Activated T-cell treated with anti-CD3 and anti-CD28 coated beads, Interleukin-2, amount 50 U/mL, for 24 hours (primary cell): ENCODE measurements around the gene RALGPS1.

Source experiments
- DNase-seq: peaks from one replicate; pipeline ENCODE4 v3.0.0-alpha.2; 2020
- H3K27ac Mint-ChIP-seq: 2 replicates; pipeline ENCODE4 v1.8.0; 2020; ENCODE audit warnings: mild to moderate bottlenecking, mixed read lengths
- H3K27me3 Mint-ChIP-seq: 2 replicates; pipeline ENCODE4 v1.8.0; 2020; ENCODE audit warnings: mixed read lengths
- H3K36me3 Mint-ChIP-seq: 2 replicates; pipeline ENCODE4 v1.8.0; 2020; ENCODE audit warnings: low read depth, mixed read lengths
- H3K4me1 Mint-ChIP-seq: 2 replicates; pipeline ENCODE4 v1.8.0; 2020; ENCODE audit warnings: low read depth, mixed read lengths
- H3K4me3 Mint-ChIP-seq: 2 replicates; pipeline ENCODE4 v1.8.0; 2020; ENCODE audit warnings: mild to moderate bottlenecking, moderate library complexity, mixed read lengths
- H3K9me3 Mint-ChIP-seq: 2 replicates; pipeline ENCODE4 v1.8.0; 2020; ENCODE audit warnings: mixed read lengths

RALGPS1 gene

DNA sequence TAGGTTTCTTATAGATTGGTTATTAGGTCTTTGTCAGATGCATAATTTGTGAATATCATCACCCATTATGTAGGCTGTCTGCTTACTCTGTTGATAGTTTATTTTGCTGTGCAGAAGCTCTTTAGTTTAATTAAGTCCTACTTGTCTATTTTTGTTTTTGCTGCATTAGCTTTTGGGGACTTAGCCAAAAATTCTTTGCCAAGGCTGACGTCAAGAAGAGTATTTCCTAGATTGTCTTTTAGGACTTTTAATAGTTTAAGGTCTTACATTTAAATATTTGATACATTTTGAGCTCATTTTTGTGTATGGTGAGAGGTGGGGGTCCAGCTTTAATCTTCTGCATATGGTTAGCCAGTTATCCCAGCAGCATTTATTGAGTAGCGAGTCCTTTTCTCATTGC lies 232.7 kb downstream of the RALGPS1 start:
- no peak overlapping the region for H3K27ac Mint-ChIP-seq
- DNase-seq = no peak
- no peaks in the 10 kb centered on the region for H3K4me1 Mint-ChIP-seq
- H3K4me3 Mint-ChIP-seq = no peak overlapping the region
- no peaks in the 10 kb centered on the region for H3K9me3 Mint-ChIP-seq
- no peaks in the 10 kb centered on the region for H3K36me3 Mint-ChIP-seq
- peaks cover 6% of the 10 kb centered on the region for H3K27me3 Mint-ChIP-seq

- Mint-ChIP-seq H3K27ac (no peak overlapping the region), H3K27me3 (peaks cover 6% of the 10 kb centered on the region), H3K4me1 (no peaks in the 10 kb centered on the region), H3K4me3 (no peak overlapping the region), H3K9me3 (no peaks in the 10 kb centered on the region), H3K36me3 (no peaks in the 10 kb centered on the region)
- no peak for DNase-seq
Measured at GRCh38 chr9:127148014-127148413, 233.4 kb downstream of the RALGPS1 start.

GRCh38 chr9:127149010-127149409 lies 234.4 kb downstream of the RALGPS1 start:
- DNase-seq = no peak
- no peaks in the 10 kb centered on the region for H3K9me3 Mint-ChIP-seq
- peaks cover 3% of the 10 kb centered on the region for H3K4me1 Mint-ChIP-seq
- no peak overlapping the region for H3K27ac Mint-ChIP-seq
- H3K36me3 Mint-ChIP-seq = no peaks in the 10 kb centered on the region
- H3K27me3 Mint-ChIP-seq = peaks cover 6% of the 10 kb centered on the region
- no peak overlapping the region for H3K4me3 Mint-ChIP-seq

- Mint-ChIP-seq H3K27ac (no peak overlapping the region), H3K4me1 (peaks cover 10% of the 10 kb centered on the region), H3K27me3 (peaks cover 6% of the 10 kb centered on the region), H3K36me3 (no peaks in the 10 kb centered on the region), H3K4me3 (no peak overlapping the region), H3K9me3 (no peaks in the 10 kb centered on the region)
- no peak for DNase-seq
Measured at GRCh38 chr9:127149463-127150390, 235.1 kb downstream of the RALGPS1 start.

- Mint-ChIP-seq H3K4me3 (no peak overlapping the region), H3K36me3 (no peaks in the 10 kb centered on the region), H3K4me1 (peaks cover 18% of the 10 kb centered on the region), H3K9me3 (no peaks in the 10 kb centered on the region), H3K27me3 (no peaks in the 10 kb centered on the region), H3K27ac (no peak overlapping the region)
- DNase-seq = peak; percentile 6
Measured at GRCh38 chr9:127153501-127153900, 238.9 kb downstream of the RALGPS1 start.

DNA sequence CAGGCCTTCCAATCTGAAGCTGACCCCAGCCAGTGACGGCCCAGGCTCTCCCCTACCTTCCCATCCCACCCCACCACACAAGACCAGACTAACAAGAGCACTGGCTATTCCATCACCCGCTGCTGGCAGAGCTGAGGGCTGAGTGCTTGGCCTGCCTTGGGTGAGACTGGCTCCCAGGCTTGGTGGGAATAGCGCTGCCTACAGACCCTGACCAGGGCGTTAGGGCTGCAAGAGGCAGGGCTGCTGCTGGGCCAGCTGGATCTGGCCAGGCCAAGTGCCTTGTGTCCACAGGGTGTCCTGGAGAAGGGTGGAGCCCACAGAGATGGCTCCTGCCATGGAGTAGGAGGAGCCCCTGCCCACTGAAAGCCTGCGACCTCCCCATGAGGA lies 239.4 kb downstream of the RALGPS1 start:
- no peaks in the 10 kb centered on the region for H3K36me3 Mint-ChIP-seq
- H3K27me3 Mint-ChIP-seq = no peaks in the 10 kb centered on the region
- H3K4me3 Mint-ChIP-seq = no peak overlapping the region
- peak overlapping the region; percentile 35 for H3K27ac Mint-ChIP-seq
- DNase-seq = peak; percentile 26
- H3K9me3 Mint-ChIP-seq = no peaks in the 10 kb centered on the region
- peaks cover 18% of the 10 kb centered on the region for H3K4me1 Mint-ChIP-seq

GRCh38 chr9:127154390-127155191 lies 240.0 kb downstream of the RALGPS1 start:
- no peaks in the 10 kb centered on the region for H3K27me3 Mint-ChIP-seq

GRCh38 chr9:127155314-127155960 lies 240.9 kb downstream of the RALGPS1 start:
- no peak overlapping the region for H3K4me3 Mint-ChIP-seq
- no peaks in the 10 kb centered on the region for H3K9me3 Mint-ChIP-seq
- H3K27me3 Mint-ChIP-seq = no peaks in the 10 kb centered on the region
- peaks cover 21% of the 10 kb centered on the region for H3K4me1 Mint-ChIP-seq
- no peaks in the 10 kb centered on the region for H3K36me3 Mint-ChIP-seq
- DNase-seq = no peak
- no peak overlapping the region for H3K27ac Mint-ChIP-seq

More at GRCh38 chr9:127154390-127155191, 240.0 kb downstream of the RALGPS1 start:
- Mint-ChIP-seq H3K36me3 (no peaks in the 10 kb centered on the region), H3K4me3 (no peak overlapping the region), H3K27ac (peak overlapping the region; percentile 86), H3K9me3 (no peaks in the 10 kb centered on the region), H3K4me1 (peaks cover 20% of the 10 kb centered on the region)
- DNase-seq = peak; percentile 29

- Mint-ChIP-seq H3K36me3 (no peaks in the 10 kb centered on the region), H3K27me3 (no peaks in the 10 kb centered on the region), H3K4me1 (peaks cover 40% of the 10 kb centered on the region), H3K9me3 (no peaks in the 10 kb centered on the region), H3K4me3 (no peak overlapping the region), H3K27ac (no peak overlapping the region)
- DNase-seq = no peak
Measured at GRCh38 chr9:127158786-127159324, 244.3 kb downstream of the RALGPS1 start.

- H3K9me3 Mint-ChIP-seq = no peaks in the 10 kb centered on the region
- DNase-seq = no peak
- H3K36me3 Mint-ChIP-seq = no peaks in the 10 kb centered on the region
- no peaks in the 10 kb centered on the region for H3K27me3 Mint-ChIP-seq
- H3K27ac Mint-ChIP-seq = no peak overlapping the region
- peaks cover 37% of the 10 kb centered on the region for H3K4me1 Mint-ChIP-seq
- no peak overlapping the region for H3K4me3 Mint-ChIP-seq
Measured at GRCh38 chr9:127159325-127159801, 244.8 kb downstream of the RALGPS1 start.

DNA sequence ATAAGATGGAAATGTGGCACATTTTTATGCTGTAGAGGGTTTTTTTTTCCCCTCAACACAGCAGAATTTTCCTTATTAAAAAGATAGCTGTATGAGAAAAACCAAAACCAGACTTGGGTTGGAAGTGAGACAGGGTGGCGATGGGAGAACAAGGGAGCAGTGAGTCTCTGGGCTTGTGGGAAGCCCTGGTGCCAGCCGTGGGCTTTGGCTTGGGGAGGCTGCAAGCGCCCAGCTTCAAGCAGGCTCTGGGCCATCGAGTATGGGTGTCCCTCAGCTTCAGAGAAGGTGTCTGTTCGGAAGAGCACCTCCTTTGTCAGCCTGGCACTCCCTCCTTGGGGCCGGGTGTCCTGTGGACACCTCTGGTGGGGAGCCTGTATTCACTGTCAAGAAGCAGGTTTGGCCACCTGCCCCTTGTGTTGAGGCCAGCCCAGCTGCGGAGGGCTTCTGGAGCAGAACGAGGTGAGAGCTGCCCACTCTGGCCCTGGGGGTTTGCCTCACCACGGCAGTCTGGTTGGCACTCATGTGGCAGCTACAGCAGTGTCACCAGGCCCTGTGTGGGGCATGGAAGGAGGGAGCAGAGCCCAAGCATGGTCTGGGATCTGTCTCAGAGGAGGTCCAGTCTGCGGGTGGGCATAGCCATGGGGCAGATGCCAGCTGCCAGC lies 245.5 kb downstream of the RALGPS1 start:
- H3K9me3 Mint-ChIP-seq = no peaks in the 10 kb centered on the region
- peaks cover 29% of the 10 kb centered on the region for H3K4me1 Mint-ChIP-seq
- H3K27ac Mint-ChIP-seq = no peak overlapping the region

DNA sequence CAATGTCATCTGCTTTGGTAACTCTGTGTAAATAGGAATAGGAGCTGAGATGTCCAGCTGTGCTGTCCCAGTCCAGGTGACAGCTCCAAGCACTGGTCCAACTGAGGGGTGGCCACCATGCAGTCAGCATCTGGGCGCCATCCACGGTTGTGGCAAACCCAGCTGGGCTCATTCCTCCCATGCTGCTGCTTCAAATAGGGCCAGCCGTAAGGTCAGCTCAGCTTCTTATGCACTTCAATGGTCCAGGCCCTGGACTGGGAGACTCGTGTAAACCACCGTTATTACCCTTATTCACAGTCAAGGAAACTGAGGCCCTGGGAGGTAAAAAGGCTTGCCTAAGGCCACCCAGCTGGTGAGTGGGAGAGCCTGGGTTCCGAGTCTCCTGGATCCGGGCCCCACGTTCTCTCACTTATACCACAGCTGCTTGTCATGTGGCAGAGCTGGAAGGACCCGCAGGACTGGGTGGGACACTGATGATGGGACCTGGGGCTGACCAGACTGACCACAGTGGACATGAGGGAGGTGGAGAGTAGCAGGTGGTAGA lies 246.6 kb downstream of the RALGPS1 start:
- Mint-ChIP-seq H3K4me3 (no peak overlapping the region), H3K4me1 (peaks cover 25% of the 10 kb centered on the region), H3K27me3 (no peaks in the 10 kb centered on the region), H3K27ac (no peak overlapping the region), H3K36me3 (no peaks in the 10 kb centered on the region), H3K9me3 (no peaks in the 10 kb centered on the region)
- peak; percentile 22 for DNase-seq

More for the DNA sequence above, 245.5 kb downstream of the RALGPS1 start:
- no peaks in the 10 kb centered on the region for H3K36me3 Mint-ChIP-seq
- H3K4me3 Mint-ChIP-seq = no peak overlapping the region
- no peaks in the 10 kb centered on the region for H3K27me3 Mint-ChIP-seq
- peak; percentile 19 for DNase-seq

DNA sequence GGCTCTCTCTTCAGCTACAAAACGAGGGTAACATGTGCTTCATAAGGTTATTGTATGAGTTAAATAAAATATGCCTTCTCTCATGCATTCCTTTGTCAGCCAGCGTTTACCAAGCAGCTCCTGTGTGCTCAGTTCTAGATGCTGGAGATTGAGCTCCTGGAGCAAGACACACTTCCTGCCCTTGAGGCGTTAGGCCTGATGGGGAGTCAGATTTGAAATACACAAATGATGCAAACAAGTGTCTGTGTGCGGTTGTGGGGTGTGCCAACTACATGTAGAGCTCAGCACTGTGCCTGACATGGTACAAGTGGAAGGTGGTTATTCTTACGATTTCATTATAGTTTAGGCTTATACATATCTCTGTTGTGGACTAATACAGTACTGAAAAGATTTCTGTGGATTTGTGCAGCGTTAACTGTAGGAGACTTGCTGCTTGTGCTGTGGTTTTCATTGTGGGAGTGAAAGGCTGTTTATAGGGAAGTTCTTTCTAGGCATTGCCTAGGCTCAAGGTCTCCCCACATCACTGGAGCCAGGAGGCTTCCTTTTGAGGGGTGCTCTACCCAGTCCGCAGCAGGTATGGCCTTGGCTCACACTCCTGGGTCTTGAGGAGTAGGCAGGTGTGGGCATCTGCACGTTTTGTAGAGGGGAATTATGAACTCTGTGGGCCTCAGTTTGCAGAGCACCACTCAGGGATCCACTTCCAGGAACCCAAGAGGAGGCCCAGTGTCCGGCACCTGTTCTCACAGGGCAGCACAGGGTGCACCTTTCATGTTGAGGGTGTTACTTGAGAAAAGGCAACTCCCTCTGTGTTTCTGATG lies 247.7 kb downstream of the RALGPS1 start:
- H3K27me3 Mint-ChIP-seq = no peaks in the 10 kb centered on the region
- no peaks in the 10 kb centered on the region for H3K36me3 Mint-ChIP-seq
- H3K4me3 Mint-ChIP-seq = no peak overlapping the region
- no peak for DNase-seq
- H3K9me3 Mint-ChIP-seq = no peaks in the 10 kb centered on the region
- H3K27ac Mint-ChIP-seq = no peak overlapping the region
- H3K4me1 Mint-ChIP-seq = peaks cover 27% of the 10 kb centered on the region
